Neural crest cell (in vitro differentiated cells): ENCODE data around the gene HDAC9. TPM values are rescaled to one million over a fixed set of nuclear protein-coding genes. Genes with fewer than 3 reads are reported as not detected.

Source experiments
- DNase-seq: peaks from one replicate; pipeline ENCODE4 v3.0.0; 2021; ENCODE audit warnings: low read depth, mixed read lengths, low spot score
- H3K27ac Mint-ChIP-seq: one replicate; pipeline ENCODE4 v1.8.0; 2021; ENCODE audit warnings: mild to moderate bottlenecking, mixed read lengths; ENCODE audit not compliant: unreplicated experiment
- H3K27me3 Mint-ChIP-seq: 2 replicates; pipeline ENCODE4 v1.8.0; 2021; ENCODE audit warnings: low read depth, mild to moderate bottlenecking, mixed read lengths
- H3K36me3 Mint-ChIP-seq: 2 replicates; pipeline ENCODE4 v1.8.0; 2021; ENCODE audit warnings: low read depth, mild to moderate bottlenecking, mixed read lengths
- H3K4me1 Mint-ChIP-seq: 2 replicates; pipeline ENCODE4 v1.8.0; 2021; ENCODE audit warnings: mixed read lengths
- H3K4me3 Mint-ChIP-seq: one replicate; pipeline ENCODE4 v1.8.0; 2021; ENCODE audit warnings: mild to moderate bottlenecking, mixed read lengths
- H3K9me3 Mint-ChIP-seq: 2 replicates; pipeline ENCODE4 v1.8.0; 2021; ENCODE audit warnings: mixed read lengths
- total RNA-seq: library from RNA; stranded (reverse); gene quantifications from 2 replicates; pipeline ENCODE4 v1.2.1, GENCODE V29; 2021
- TF ChIP-seq, protein P1 (sequence below): fragments of 200-600 bp; sonication (generic); conservative IDR thresholded peaks from 2 replicates; pipeline ENCODE4 v1.5.0; 2021; ENCODE audit warnings: antibody characterized with exemption, mild to moderate bottlenecking

Gene HDAC9
- total RNA-seq, 1 donor from 2014 or later: 32.3 TPM

- Mint-ChIP-seq H3K36me3 (no peaks in the 10 kb centered on the region), H3K27ac (no peak overlapping the region)
- TF ChIP-seq, protein P1, sequence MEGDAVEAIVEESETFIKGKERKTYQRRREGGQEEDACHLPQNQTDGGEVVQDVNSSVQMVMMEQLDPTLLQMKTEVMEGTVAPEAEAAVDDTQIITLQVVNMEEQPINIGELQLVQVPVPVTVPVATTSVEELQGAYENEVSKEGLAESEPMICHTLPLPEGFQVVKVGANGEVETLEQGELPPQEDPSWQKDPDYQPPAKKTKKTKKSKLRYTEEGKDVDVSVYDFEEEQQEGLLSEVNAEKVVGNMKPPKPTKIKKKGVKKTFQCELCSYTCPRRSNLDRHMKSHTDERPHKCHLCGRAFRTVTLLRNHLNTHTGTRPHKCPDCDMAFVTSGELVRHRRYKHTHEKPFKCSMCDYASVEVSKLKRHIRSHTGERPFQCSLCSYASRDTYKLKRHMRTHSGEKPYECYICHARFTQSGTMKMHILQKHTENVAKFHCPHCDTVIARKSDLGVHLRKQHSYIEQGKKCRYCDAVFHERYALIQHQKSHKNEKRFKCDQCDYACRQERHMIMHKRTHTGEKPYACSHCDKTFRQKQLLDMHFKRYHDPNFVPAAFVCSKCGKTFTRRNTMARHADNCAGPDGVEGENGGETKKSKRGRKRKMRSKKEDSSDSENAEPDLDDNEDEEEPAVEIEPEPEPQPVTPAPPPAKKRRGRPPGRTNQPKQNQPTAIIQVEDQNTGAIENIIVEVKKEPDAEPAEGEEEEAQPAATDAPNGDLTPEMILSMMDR: no peak
These were observed 404.7 kb downstream of the HDAC9 start for GRCh38 chr7:18900236-18900635.

DNA sequence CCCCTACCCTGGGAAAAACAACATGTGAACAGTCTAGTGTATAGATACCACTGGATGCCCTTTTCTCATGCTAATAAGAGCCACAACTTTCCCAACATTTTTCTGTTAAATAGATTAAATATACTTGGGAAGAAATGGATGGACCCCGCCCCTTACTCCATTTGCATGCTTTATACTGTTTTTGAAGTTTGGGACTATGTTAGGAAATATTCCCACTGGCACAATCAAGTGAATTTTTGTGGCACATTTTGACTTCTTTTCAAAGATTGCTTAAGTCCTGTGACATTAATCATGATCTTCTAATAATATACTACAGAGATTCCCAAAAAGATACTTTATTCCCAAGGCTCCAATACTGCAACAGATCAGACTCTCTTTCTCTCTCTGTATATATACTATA, 405.3 kb downstream of the HDAC9 start:
- no peak for DNase-seq
- Mint-ChIP-seq H3K9me3 (peaks cover 2% of the 10 kb centered on the region), H3K4me1 (peaks cover 5% of the 10 kb centered on the region), H3K4me3 (no peak overlapping the region), H3K27ac (no peak overlapping the region), H3K36me3 (peaks cover under 1% of the 10 kb centered on the region), H3K27me3 (no peaks in the 10 kb centered on the region)
- TF ChIP-seq, protein P1: no peak

More at GRCh38 chr7:18900236-18900635, 404.7 kb downstream of the HDAC9 start:
- H3K9me3 Mint-ChIP-seq: peaks cover 2% of the 10 kb centered on the region
- no peak overlapping the region for H3K4me3 Mint-ChIP-seq
- no peak for DNase-seq
- H3K4me1 Mint-ChIP-seq: peaks cover 5% of the 10 kb centered on the region
- H3K27me3 Mint-ChIP-seq: no peaks in the 10 kb centered on the region

DNA sequence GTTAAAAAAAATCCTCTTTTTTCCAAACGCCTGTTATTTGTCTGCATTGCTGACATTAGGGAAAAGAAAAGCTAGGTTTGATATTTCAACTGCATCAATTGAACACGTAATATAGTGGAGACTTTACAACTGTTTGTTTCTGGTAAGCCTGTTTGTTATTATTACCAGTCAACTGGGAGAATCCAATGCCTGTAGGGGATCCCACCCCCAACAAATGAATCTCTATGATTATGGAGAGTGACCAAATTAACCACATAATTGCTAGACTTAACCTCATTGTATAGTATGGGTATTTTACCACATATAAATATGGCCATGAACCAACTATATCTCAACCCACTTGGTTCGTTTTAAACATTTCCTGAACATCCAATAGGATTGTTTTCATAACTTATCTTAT, 405.8 kb downstream of the HDAC9 start:
- Mint-ChIP-seq H3K27ac (no peak overlapping the region), H3K27me3 (no peaks in the 10 kb centered on the region), H3K4me3 (no peak overlapping the region), H3K36me3 (peaks cover 3% of the 10 kb centered on the region), H3K9me3 (peaks cover 2% of the 10 kb centered on the region), H3K4me1 (peaks cover 3% of the 10 kb centered on the region)
- DNase-seq: no peak
- TF ChIP-seq, protein P1: no peak

DNA sequence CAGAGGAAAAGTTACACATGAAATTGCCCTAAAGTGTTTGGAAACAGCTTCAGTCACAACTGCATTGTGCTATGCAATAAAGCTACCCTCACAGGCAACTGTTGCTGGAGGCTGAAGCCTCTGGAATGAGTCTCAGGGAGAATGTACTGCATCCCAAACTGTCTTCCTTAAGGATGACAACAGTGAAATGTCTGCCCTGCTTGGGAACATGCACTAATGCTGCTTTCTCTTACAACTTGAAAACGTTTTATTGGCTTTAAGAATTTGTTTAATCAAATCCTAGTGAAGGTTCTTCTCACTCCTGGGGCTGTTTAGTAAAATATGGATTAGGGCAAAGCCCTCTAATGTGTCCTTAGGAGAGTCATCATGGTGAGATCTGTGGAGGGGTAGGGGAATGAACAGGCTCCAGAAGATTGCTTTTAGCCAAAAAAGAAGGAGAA, 406.5 kb downstream of the HDAC9 start:
- Mint-ChIP-seq H3K27me3 (no peaks in the 10 kb centered on the region), H3K4me1 (no peaks in the 10 kb centered on the region), H3K4me3 (no peak overlapping the region), H3K27ac (peak overlapping the region; percentile 48), H3K36me3 (peaks cover 3% of the 10 kb centered on the region), H3K9me3 (peaks cover 2% of the 10 kb centered on the region)
- TF ChIP-seq, protein P1: no peak
- DNase-seq: no peak

GRCh38 chr7:18902892-18903291, 407.3 kb downstream of the HDAC9 start:
- Mint-ChIP-seq H3K4me3 (no peak overlapping the region), H3K36me3 (peaks cover 3% of the 10 kb centered on the region), H3K27me3 (no peaks in the 10 kb centered on the region), H3K9me3 (peaks cover 2% of the 10 kb centered on the region), H3K4me1 (no peaks in the 10 kb centered on the region), H3K27ac (no peak overlapping the region)
- TF ChIP-seq, protein P1: no peak
- no peak for DNase-seq

- Mint-ChIP-seq H3K9me3 (peaks cover 6% of the 10 kb centered on the region), H3K27me3 (no peaks in the 10 kb centered on the region), H3K36me3 (peaks cover 3% of the 10 kb centered on the region), H3K4me3 (no peak overlapping the region), H3K4me1 (no peaks in the 10 kb centered on the region), H3K27ac (no peak overlapping the region)
- TF ChIP-seq, protein P1: no peak
- no peak for DNase-seq
These were observed 408.1 kb downstream of the HDAC9 start for GRCh38 chr7:18903695-18904094.
